Activated CD4-positive, alpha-beta memory T cell treated with anti-CD3 and anti-CD28 coated beads for 36 hours (primary cell): ENCODE results near the gene LAPTM5. TPM values are rescaled to one million over a fixed set of nuclear protein-coding genes. Genes with fewer than 3 reads are reported as not detected.

Experiments used
- CTCF ChIA-PET: fragments of 350-600 bp; sonication (Branson Sonifier 250); formaldehyde crosslinking; loops from one replicate; lab custom pipeline; 2021; ENCODE audit warnings: antibody characterized with exemption, inconsistent platforms; lab: Charles Lee
- POLR2A ChIA-PET: fragments of 350-600 bp; sonication (Branson Sonifier 250); formaldehyde crosslinking; loops from one replicate; lab custom pipeline; 2021; ENCODE audit warnings: antibody characterized with exemption; lab: Charles Lee
- DNase-seq: peaks from one replicate; pipeline ENCODE4 v3.0.0-alpha.2; 2020
- H3K27ac Mint-ChIP-seq: one replicate; pipeline ENCODE4 v1.8.0; 2021; ENCODE audit warnings: mixed read lengths
- H3K27me3 Mint-ChIP-seq: one replicate; pipeline ENCODE4 v1.8.0; 2021; ENCODE audit warnings: mixed read lengths
- H3K36me3 Mint-ChIP-seq: one replicate; pipeline ENCODE4 v1.8.0; 2021; ENCODE audit warnings: mixed read lengths
- H3K4me1 Mint-ChIP-seq: one replicate; pipeline ENCODE4 v1.8.0; 2021; ENCODE audit warnings: low read depth, mixed read lengths
- H3K4me3 Mint-ChIP-seq: one replicate; pipeline ENCODE4 v1.8.0; 2021; ENCODE audit warnings: mild to moderate bottlenecking, mixed read lengths
- H3K9me3 Mint-ChIP-seq: one replicate; pipeline ENCODE4 v1.8.0; 2021; ENCODE audit warnings: mixed read lengths
- intact Hi-C: fragments of 100-400 bp; cut with micrococcal nuclease; formaldehyde crosslinking; loops from one replicate; pipeline ENCODE4 v1.15.1; 2023
- microRNA-seq: library from miRNA; unstranded; fragments of <30 nt; microRNA quantifications from one replicate; pipeline ENCODE4 v1.2.0, GENCODE V29; 2022; ENCODE audit warnings: borderline number of aligned reads, borderline microRNAs expressed, borderline replicate concordance
- total RNA-seq, 2 experiments: library from RNA; stranded (reverse); gene quantifications; one replicate each; pipeline ENCODE4 v1.2.3, GENCODE V29; 2021

The LAPTM5 gene
- total RNA-seq, 2 experiments from 2014 or later, result 190 to 196 TPM

GRCh38 chr1:30685796-30686165, 71.8 kb downstream of the LAPTM5 start:
- Mint-ChIP-seq H3K4me3 (no peak overlapping the region), H3K27ac (no peak overlapping the region), H3K36me3 (no peaks in the 10 kb centered on the region), H3K4me1 (peaks cover 2% of the 10 kb centered on the region), H3K27me3 (peaks cover 33% of the 10 kb centered on the region), H3K9me3 (no peaks in the 10 kb centered on the region)
- DNase-seq, result no peak
- intact Hi-C loops, result no loop called here
- CTCF ChIA-PET, result interaction anchor here (1.3 kb wide), 1 partner anchor 33 kb away, joined by 3 read pairs; no protein-coding TSS in a partner anchor
- POLR2A ChIA-PET, result no interaction called here

- POLR2A ChIA-PET, result no interaction called here
- peak; percentile 19 for DNase-seq
- intact Hi-C loops, result no loop called here
Observed at GRCh38 chr1:30684881-30685795, 72.4 kb downstream of the LAPTM5 start.

GRCh38 chr1:30684259-30684658, 73.3 kb downstream of the LAPTM5 start:
- Mint-ChIP-seq H3K4me3 (no peak overlapping the region), H3K9me3 (peaks cover 3% of the 10 kb centered on the region), H3K27ac (no peak overlapping the region), H3K27me3 (peaks cover 33% of the 10 kb centered on the region), H3K4me1 (peaks cover 2% of the 10 kb centered on the region), H3K36me3 (no peaks in the 10 kb centered on the region)
- CTCF ChIA-PET, result no interaction called here
- POLR2A ChIA-PET, result no interaction called here
- no peak for DNase-seq
- intact Hi-C loops, result no loop called here

More at GRCh38 chr1:30684881-30685795, 72.4 kb downstream of the LAPTM5 start:
- Mint-ChIP-seq H3K4me1 (peaks cover 2% of the 10 kb centered on the region), H3K4me3 (no peak overlapping the region), H3K36me3 (no peaks in the 10 kb centered on the region), H3K9me3 (no peaks in the 10 kb centered on the region), H3K27me3 (peaks cover 33% of the 10 kb centered on the region), H3K27ac (no peak overlapping the region)
- CTCF ChIA-PET, result interaction anchor here (0.6 to 1.3 kb wide), 2 partner anchors 33 to 305 kb away, joined by 3 read pairs; no protein-coding TSS in a partner anchor

DNA sequence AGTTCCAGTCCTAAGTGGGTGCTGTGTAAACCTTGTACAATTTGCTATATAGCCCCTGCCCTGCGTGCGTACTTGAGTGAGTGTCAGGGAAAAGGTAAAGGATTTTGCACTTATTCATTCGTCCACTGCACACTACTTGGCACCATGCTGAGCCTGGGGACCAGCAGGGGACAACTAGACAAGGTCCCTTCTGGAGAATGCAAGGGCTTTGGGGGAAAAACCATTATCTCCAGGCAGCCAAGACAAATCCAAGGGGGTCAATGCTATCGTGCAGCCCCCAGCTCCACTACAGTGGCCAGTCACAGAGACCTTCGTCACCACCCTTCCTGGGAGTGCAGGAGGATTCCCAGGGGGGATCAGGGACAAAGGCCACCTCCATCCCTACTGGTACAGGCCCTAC, 73.9 kb downstream of the LAPTM5 start:
- H3K9me3 Mint-ChIP-seq, result peaks cover 3% of the 10 kb centered on the region
- no peaks in the 10 kb centered on the region for H3K36me3 Mint-ChIP-seq
- peaks cover 2% of the 10 kb centered on the region for H3K4me1 Mint-ChIP-seq
- no peak overlapping the region for H3K27ac Mint-ChIP-seq
- intact Hi-C loops, result no loop called here
- no peak for DNase-seq
- POLR2A ChIA-PET, result no interaction called here
- H3K4me3 Mint-ChIP-seq, result no peak overlapping the region
- H3K27me3 Mint-ChIP-seq, result peaks cover 35% of the 10 kb centered on the region
- CTCF ChIA-PET, result no interaction called here

Small RNAs within 50 kb of the gene (microRNA-seq; reads per million reads assigned to microRNA genes)
- gene MIR4420, result 4.7 reads per million, percentile 12 among the genes with 10 or more reads in this experiment

Other genes starting within 250 kb of the LAPTM5 start
- under 1 TPM in 1 of 2 experiments, not detected in 1; 0.34 TPM for gene MATN1, start 34.2 kb downstream of the LAPTM5 start, total RNA-seq
- gene SDC3, start 151.0 kb upstream of the LAPTM5 start, total RNA-seq, result under 1 TPM; 0.12 to 0.17 TPM